PC-9 (cell line): ENCODE data around the gene PLCL2. TPM values are rescaled to one million over a fixed set of nuclear protein-coding genes. Genes with fewer than 3 reads are reported as not detected.

Experiments
- BruUV-seq: library from RNA; stranded (reverse); fragments of 400-500 nt; replicated peaks from 2 replicates; lab custom pipeline; 2021; lab: Mats Ljungman, UMichigan
- CTCF ChIA-PET: fragments of 300-600 bp; sonication (Branson Sonifier 250); formaldehyde crosslinking; loops from one replicate; lab custom pipeline; 2022; ENCODE audit warnings: antibody characterized with exemption; lab: Charles Lee
- POLR2A ChIA-PET: fragments of 300-600 bp; sonication (Branson Sonifier 250); formaldehyde crosslinking; loops from one replicate; lab custom pipeline; 2022; ENCODE audit warnings: antibody characterized with exemption; ENCODE audit not compliant: unreplicated experiment; lab: Charles Lee
- DNase-seq, 2 experiments: peaks; one replicate each; pipeline versions ENCODE4 v3.0.0 to v3.0.0-alpha.2; 2015 to 2022; ENCODE audit warnings: mixed read lengths in 1 of 2
- H2AFZ ChIP-seq: fragments of 200-600 bp; sonication (generic); 2 replicates; pipeline ENCODE4 v1.8.1; 2017; ENCODE audit warnings: antibody characterized with exemption
- H3F3A ChIP-seq: fragments of 200-600 bp; sonication (generic); 2 replicates; pipeline ENCODE4 v1.8.1; 2017; ENCODE audit warnings: antibody characterized with exemption, mild to moderate bottlenecking, low read depth; ENCODE audit not compliant: insufficient read depth
- H3K27ac ChIP-seq: fragments of 200-600 bp; sonication (generic); 2 replicates; pipeline ENCODE4 v1.6.1; 2016; ENCODE audit warnings: mixed run types
- H3K27me3 ChIP-seq: fragments of 200-600 bp; sonication (generic); 2 replicates; pipeline ENCODE4 v1.6.1; 2016; ENCODE audit warnings: low read depth, mixed run types; ENCODE audit not compliant: insufficient read depth
- H3K36me3 ChIP-seq: fragments of 200-600 bp; sonication (generic); 2 replicates; pipeline ENCODE4 v1.6.1; 2016; ENCODE audit warnings: low read depth, mixed run types
- H3K4me1 ChIP-seq: fragments of 200-600 bp; sonication (generic); replicated peaks from 2 replicates; pipeline ENCODE4 v1.6.1; 2016; ENCODE audit warnings: mixed run types; ENCODE audit not compliant: insufficient read depth
- H3K4me2 ChIP-seq: fragments of 200-600 bp; sonication (generic); 2 replicates; pipeline ENCODE4 v1.6.1; 2017; ENCODE audit warnings: mixed run types
- H3K4me3 ChIP-seq: fragments of 200-600 bp; sonication (generic); 2 replicates; pipeline ENCODE4 v1.6.1; 2016; ENCODE audit warnings: mixed run types
- H3K79me2 ChIP-seq: fragments of 200-600 bp; sonication (generic); 2 replicates; pipeline ENCODE4 v1.6.1; 2017; ENCODE audit warnings: low read depth, mixed run types
- H3K9me2 ChIP-seq: fragments of 200-600 bp; sonication (generic); 2 replicates; pipeline ENCODE4 v1.8.1; 2017; ENCODE audit warnings: mild to moderate bottlenecking; ENCODE audit not compliant: insufficient read depth
- H3K9me3 ChIP-seq: fragments of 200-600 bp; sonication (generic); 2 replicates; pipeline ENCODE4 v1.8.1; 2016; ENCODE audit warnings: low read depth; ENCODE audit not compliant: insufficient read depth
- H4K20me1 ChIP-seq: fragments of 200-600 bp; sonication (generic); 2 replicates; pipeline ENCODE4 v1.8.1; 2017; ENCODE audit not compliant: insufficient read depth
- CTCF ChIP-seq: fragments of 200-600 bp; sonication (generic); conservative IDR thresholded peaks from 2 replicates; pipeline ENCODE4 v1.6.1; 2017; ENCODE audit warnings: mixed run types, antibody characterized with exemption, mild to moderate bottlenecking, moderate library complexity
- EZH2 ChIP-seq: fragments of 200-600 bp; sonication (generic); IDR thresholded peaks from 2 replicates; pipeline ENCODE4 v1.8.0; 2017; ENCODE audit warnings: antibody characterized with exemption, low read depth
- intact Hi-C: fragments of 100-400 bp; cut with micrococcal nuclease; formaldehyde crosslinking; loops from one replicate; pipeline ENCODE4 v1.10.0; 2022; ENCODE audit not compliant: unreplicated experiment
- total RNA-seq: library from RNA; stranded (reverse); gene quantifications from 2 replicates; pipeline ENCODE4 v1.2.3, GENCODE V29; 2021

Gene PLCL2
- total RNA-seq, 1 experiment from 2014 or later, result 4.6 TPM

GRCh38 chr3:16943857-16944256 is 59.1 kb downstream of the PLCL2 start:
- Histone ChIP-seq H3K4me1 (no peaks in the 10 kb centered on the region), H3K79me2 (no peaks in the 10 kb centered on the region), H3K9me2 (no peaks in the 10 kb centered on the region), H3K27me3 (no peaks in the 10 kb centered on the region), H4K20me1 (no peaks in the 10 kb centered on the region), H3K9me3 (no peaks in the 10 kb centered on the region), H2AFZ (no peak overlapping the region), H3K27ac (no peak overlapping the region), H3K4me2 (no peak overlapping the region), H3F3A (no peaks in the 10 kb centered on the region), H3K4me3 (no peak overlapping the region), H3K36me3 (no peaks in the 10 kb centered on the region)
- intact Hi-C loops, result no loop called here
- no TSS peak for BruUV-seq
- ChIA-PET POLR2A (no interaction called here), CTCF (no interaction called here)
- TF ChIP-seq EZH2 (no peak), CTCF (no peak)
- DNase-seq, result no peak

- CTCF ChIA-PET, result no interaction called here
Observed at GRCh38 chr3:16944356-16944755, 59.6 kb downstream of the PLCL2 start.

GRCh38 chr3:16945330-16945729 is 60.6 kb downstream of the PLCL2 start:
- POLR2A ChIA-PET, result no interaction called here
- no peak for DNase-seq
- H3F3A ChIP-seq, result no peaks in the 10 kb centered on the region

More at GRCh38 chr3:16944356-16944755, 59.6 kb downstream of the PLCL2 start:
- no peaks in the 10 kb centered on the region for H3K4me1 ChIP-seq
- POLR2A ChIA-PET, result no interaction called here
- H3K9me2 ChIP-seq, result no peaks in the 10 kb centered on the region
- no peaks in the 10 kb centered on the region for H4K20me1 ChIP-seq
- H3K4me2 ChIP-seq, result no peak overlapping the region
- no peak overlapping the region for H3K27ac ChIP-seq
- no peak overlapping the region for H2AFZ ChIP-seq
- no TSS peak for BruUV-seq
- no peak for TF ChIP-seq CTCF
- no peak for TF ChIP-seq EZH2
- intact Hi-C loops, result no loop called here
- H3K36me3 ChIP-seq, result no peaks in the 10 kb centered on the region
- no peaks in the 10 kb centered on the region for H3F3A ChIP-seq
- no peaks in the 10 kb centered on the region for H3K79me2 ChIP-seq
- no peak overlapping the region for H3K4me3 ChIP-seq
- H3K9me3 ChIP-seq, result no peaks in the 10 kb centered on the region
- no peak for DNase-seq
- H3K27me3 ChIP-seq, result no peaks in the 10 kb centered on the region

More at GRCh38 chr3:16945330-16945729, 60.6 kb downstream of the PLCL2 start:
- H3K4me3 ChIP-seq, result no peak overlapping the region
- H3K9me2 ChIP-seq, result no peaks in the 10 kb centered on the region
- H3K9me3 ChIP-seq, result no peaks in the 10 kb centered on the region
- no peaks in the 10 kb centered on the region for H3K36me3 ChIP-seq
- H3K79me2 ChIP-seq, result no peaks in the 10 kb centered on the region
- H3K4me1 ChIP-seq, result no peaks in the 10 kb centered on the region
- TF ChIP-seq EZH2 (no peak), CTCF (no peak)
- H4K20me1 ChIP-seq, result no peaks in the 10 kb centered on the region
- no peaks in the 10 kb centered on the region for H3K27me3 ChIP-seq
- no peak overlapping the region for H2AFZ ChIP-seq
- intact Hi-C loops, result no loop called here
- CTCF ChIA-PET, result no interaction called here
- H3K27ac ChIP-seq, result no peak overlapping the region
- BruUV-seq, result no TSS peak
- H3K4me2 ChIP-seq, result no peak overlapping the region
